ENCODE measurements around the gene NACA. TPM values are rescaled to one million over a fixed set of nuclear protein-coding genes. Genes with fewer than 3 reads are reported as not detected.
A peak's percentile ranks its signal among the peaks of the same experiment; 100 is the strongest.
"Not testable (repeated sequence)": the region's sequence is repeated elsewhere in the genome, so short reads cannot be mapped to it uniquely, and the experiment has no call there.

The NACA gene
- polyA plus RNA-seq, 1 donor (not counting 4 experiments of a cell fraction or from before 2014, with no cell fraction given), result 953 TPM

DNA sequence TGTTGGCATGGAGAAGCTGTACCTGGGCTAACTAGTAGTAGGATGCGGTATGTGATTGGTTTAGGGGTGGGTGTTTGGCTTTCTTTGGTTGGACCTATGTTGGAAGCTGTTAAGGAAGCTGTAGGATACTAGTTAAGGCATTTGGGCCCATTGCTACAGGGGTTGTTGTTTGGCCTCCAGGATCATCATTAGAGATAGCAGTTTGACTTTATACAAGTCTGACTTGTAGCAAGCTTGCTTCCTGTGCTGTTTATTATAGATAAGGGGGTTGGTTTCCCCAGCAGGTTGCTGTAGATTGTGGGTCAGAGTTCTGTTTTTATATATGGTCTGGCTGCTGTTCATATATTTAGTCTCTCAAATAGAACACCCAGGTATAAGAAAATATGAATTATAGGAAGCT lies 28.5 kb upstream of the NACA start:
- no peaks in the 10 kb centered on the region for H3K9me3 ChIP-seq (ENCODE audit: control insufficient read depth, low read depth, low read length)
- H3K9me1 ChIP-seq (ENCODE audit: control insufficient read depth, extremely low read depth, insufficient read depth, low read length), result no peaks in the 10 kb centered on the region
- no peak overlapping the region for H3K4me3 ChIP-seq (ENCODE audit: control insufficient read depth in 2 of 3, extremely low read depth in 1 of 3, insufficient read depth in 2 of 3, low read depth in 1 of 3, low read length in 3 of 3)
- no peak overlapping the region for H2AFZ ChIP-seq (ENCODE audit: control insufficient read depth, low read length)
- no peaks in the 10 kb centered on the region for H3K27me3 ChIP-seq (ENCODE audit: control insufficient read depth, extremely low read depth, insufficient read depth, low read length)
- no peaks in the 10 kb centered on the region for H3K36me3 ChIP-seq (ENCODE audit: control insufficient read depth in 2 of 2, extremely low read depth in 1 of 2, insufficient read depth in 2 of 2, low read length in 2 of 2)
- H4K20me1 ChIP-seq (ENCODE audit: control insufficient read depth, extremely low read depth, insufficient read depth, low read length), result no peaks in the 10 kb centered on the region
- dilution Hi-C loops (cut with MboI; ENCODE audit: extremely low pct_ligation_motif_present, low sequenced_read_pairs), result loop anchor here (10.0 kb wide), 1 partner anchor 251 kb away; the partner anchor contains the start of gene ZBTB39
- H3K79me2 ChIP-seq (ENCODE audit: control insufficient read depth, insufficient read depth, low read length), result no peaks in the 10 kb centered on the region
- peaks cover 7% of the 10 kb centered on the region for H3K4me1 ChIP-seq (ENCODE audit: control insufficient read depth, extremely low read depth, insufficient read depth, low read length)
- DNase-seq (ENCODE audit: low read depth, low spot score) (no peak), FAIRE-seq (no peak)
- H3K9ac ChIP-seq (ENCODE audit: control insufficient read depth, extremely low read depth, insufficient read depth, low read length), result no peak overlapping the region
- H3K4me2 ChIP-seq (ENCODE audit: control insufficient read depth, extremely low read depth, insufficient read depth, low read depth, low read length), result no peak overlapping the region
- H3K27ac ChIP-seq (ENCODE audit: control insufficient read depth, insufficient read depth, low read length), result no peak overlapping the region
- no peak for TF ChIP-seq EZH2 (IDR thresholded peaks at IDR 0.05; ENCODE audit: low read length)
- TF ChIP-seq, protein P1, sequence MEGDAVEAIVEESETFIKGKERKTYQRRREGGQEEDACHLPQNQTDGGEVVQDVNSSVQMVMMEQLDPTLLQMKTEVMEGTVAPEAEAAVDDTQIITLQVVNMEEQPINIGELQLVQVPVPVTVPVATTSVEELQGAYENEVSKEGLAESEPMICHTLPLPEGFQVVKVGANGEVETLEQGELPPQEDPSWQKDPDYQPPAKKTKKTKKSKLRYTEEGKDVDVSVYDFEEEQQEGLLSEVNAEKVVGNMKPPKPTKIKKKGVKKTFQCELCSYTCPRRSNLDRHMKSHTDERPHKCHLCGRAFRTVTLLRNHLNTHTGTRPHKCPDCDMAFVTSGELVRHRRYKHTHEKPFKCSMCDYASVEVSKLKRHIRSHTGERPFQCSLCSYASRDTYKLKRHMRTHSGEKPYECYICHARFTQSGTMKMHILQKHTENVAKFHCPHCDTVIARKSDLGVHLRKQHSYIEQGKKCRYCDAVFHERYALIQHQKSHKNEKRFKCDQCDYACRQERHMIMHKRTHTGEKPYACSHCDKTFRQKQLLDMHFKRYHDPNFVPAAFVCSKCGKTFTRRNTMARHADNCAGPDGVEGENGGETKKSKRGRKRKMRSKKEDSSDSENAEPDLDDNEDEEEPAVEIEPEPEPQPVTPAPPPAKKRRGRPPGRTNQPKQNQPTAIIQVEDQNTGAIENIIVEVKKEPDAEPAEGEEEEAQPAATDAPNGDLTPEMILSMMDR (optimal IDR thresholded peaks at IDR 0.05 in 1 of 3, IDR thresholded peaks at IDR 0.05 in 1 of 3, conservative IDR thresholded peaks at IDR 0.05 in 1 of 3; ENCODE audit: extremely low read depth in 1 of 3, insufficient read depth in 2 of 3, low read length in 3 of 3), result no peak

DNA sequence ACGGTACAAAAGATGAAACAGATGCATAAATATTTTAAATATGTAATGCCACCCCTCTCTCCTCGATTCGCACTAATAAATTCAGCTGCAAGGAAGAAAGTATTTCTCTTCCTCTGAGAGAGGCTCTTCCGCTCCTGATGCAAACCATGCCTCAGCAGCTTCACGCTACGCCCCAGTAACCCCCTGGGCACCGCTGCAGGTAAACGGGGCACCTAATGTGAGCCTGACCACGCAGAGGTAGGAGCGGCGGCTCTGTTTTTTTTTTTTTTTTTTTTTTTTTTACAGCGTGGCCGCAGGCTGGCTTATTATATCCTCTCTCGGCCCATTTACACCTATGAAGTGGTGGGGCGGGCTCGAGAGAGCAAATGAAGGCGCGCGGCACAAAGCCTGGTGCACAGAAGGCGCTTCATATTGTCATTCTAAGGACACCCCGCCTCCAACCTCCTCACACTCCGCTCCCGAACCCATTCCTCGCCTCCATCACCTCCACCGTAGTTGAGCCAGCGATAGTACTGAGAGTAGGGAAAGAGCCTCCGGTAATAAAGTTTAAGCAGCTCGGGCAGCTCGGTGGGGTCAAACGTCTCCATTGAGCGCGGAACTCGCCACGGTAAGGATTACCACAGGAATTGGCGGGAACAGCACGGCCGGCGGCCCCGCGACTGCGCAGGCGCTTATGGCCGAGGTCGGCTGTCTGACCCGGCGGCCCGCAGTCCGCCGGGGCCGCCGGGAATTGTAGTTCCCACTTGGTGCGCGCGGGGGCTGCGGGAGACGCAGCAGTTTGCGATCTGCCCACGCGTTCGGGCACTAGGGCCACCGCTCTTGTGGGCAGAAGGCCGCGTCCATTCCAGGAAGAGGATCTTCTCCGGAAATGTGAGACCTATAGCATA lies 26.9 kb upstream of the NACA start, which contains the start of gene PRIM1:
Gene PRIM1 (minus strand): TSS at position 612 of the 887 bp plus-strand sequence. CDS start 25 bp downstream, at position 587.
- Histone ChIP-seq H3K36me3 (ENCODE audit: control insufficient read depth in 2 of 2, extremely low read depth in 1 of 2, insufficient read depth in 2 of 2, low read length in 2 of 2) (peaks cover 0 to 3% of the 10 kb centered on the region in 2 experiments), H3K27ac (ENCODE audit: control insufficient read depth, insufficient read depth, low read length) (peak within 1 kb of the TSS; percentile 73), H3K27me3 (ENCODE audit: control insufficient read depth, extremely low read depth, insufficient read depth, low read length) (no peaks in the 10 kb centered on the region), H4K20me1 (ENCODE audit: control insufficient read depth, extremely low read depth, insufficient read depth, low read length) (no peaks in the 10 kb centered on the region), H3K4me2 (ENCODE audit: control insufficient read depth, extremely low read depth, insufficient read depth, low read depth, low read length) (peak within 1 kb of the TSS; percentile 93), H2AFZ (ENCODE audit: control insufficient read depth, low read length) (peak within 1 kb of the TSS; percentile 99), H3K4me1 (ENCODE audit: control insufficient read depth, extremely low read depth, insufficient read depth, low read length) (peaks cover 7% of the 10 kb centered on the region), H3K9me1 (ENCODE audit: control insufficient read depth, extremely low read depth, insufficient read depth, low read length) (no peaks in the 10 kb centered on the region), H3K79me2 (ENCODE audit: control insufficient read depth, insufficient read depth, low read length) (no peaks in the 10 kb centered on the region), H3K4me3 (ENCODE audit: control insufficient read depth in 2 of 3, extremely low read depth in 1 of 3, insufficient read depth in 2 of 3, low read depth in 1 of 3, low read length in 3 of 3) (peak within 1 kb of the TSS; percentile 64 to 96 (median 89)), H3K9ac (ENCODE audit: control insufficient read depth, extremely low read depth, insufficient read depth, low read length) (peak within 1 kb of the TSS; percentile 87), H3K9me3 (ENCODE audit: control insufficient read depth, low read depth, low read length) (no peaks in the 10 kb centered on the region)
- dilution Hi-C loops (cut with MboI; ENCODE audit: extremely low pct_ligation_motif_present, low sequenced_read_pairs), result loop anchor here (10.0 kb wide), 1 partner anchor 253 kb away; the partner anchor contains the start of gene ZBTB39
- FAIRE-seq (no peak), DNase-seq (ENCODE audit: low read depth, low spot score) (no peak)
- TF ChIP-seq, protein P1 (optimal IDR thresholded peaks at IDR 0.05 in 1 of 3, IDR thresholded peaks at IDR 0.05 in 1 of 3, conservative IDR thresholded peaks at IDR 0.05 in 1 of 3; ENCODE audit: extremely low read depth in 1 of 3, insufficient read depth in 2 of 3, low read length in 3 of 3), result no peak
- TF ChIP-seq EZH2 (IDR thresholded peaks at IDR 0.05; ENCODE audit: low read length), result no peak

DNA sequence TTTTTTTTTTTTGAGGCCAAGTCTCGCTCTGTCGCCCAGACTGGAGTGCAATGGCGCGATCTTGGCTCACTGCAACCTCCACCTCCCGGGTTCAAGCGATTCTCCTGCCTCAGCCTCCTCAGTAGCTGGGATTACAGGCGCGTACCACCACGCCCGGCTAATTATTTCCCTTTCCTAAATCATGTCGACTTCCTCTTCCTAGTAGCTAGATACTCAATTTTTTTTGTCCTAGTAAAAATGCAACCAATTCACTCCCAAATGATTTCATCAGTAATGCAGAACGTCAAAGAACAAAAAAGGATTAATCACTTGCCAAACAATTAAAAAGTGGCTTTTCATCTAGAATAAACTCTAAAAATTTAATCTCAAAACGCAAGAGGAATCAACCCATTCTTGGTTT lies 25.5 kb upstream of the NACA start:
- FAIRE-seq; H3K9ac ChIP-seq (ENCODE audit: control insufficient read depth, extremely low read depth, insufficient read depth, low read length): not testable (repeated sequence)
- dilution Hi-C loops (cut with MboI; ENCODE audit: extremely low pct_ligation_motif_present, low sequenced_read_pairs), result loop anchor here (10.0 kb wide), 1 partner anchor 254 kb away; the partner anchor contains the start of gene ZBTB39

More for the DNA sequence above, 25.5 kb upstream of the NACA start:
- not testable (repeated sequence) for H3K79me2 ChIP-seq (ENCODE audit: control insufficient read depth, insufficient read depth, low read length); H3K9me1 ChIP-seq (ENCODE audit: control insufficient read depth, extremely low read depth, insufficient read depth, low read length); H3K9me3 ChIP-seq (ENCODE audit: control insufficient read depth, low read depth, low read length); H3K27ac ChIP-seq (ENCODE audit: control insufficient read depth, insufficient read depth, low read length); DNase-seq (ENCODE audit: low read depth, low spot score); H2AFZ ChIP-seq (ENCODE audit: control insufficient read depth, low read length); H3K4me1 ChIP-seq (ENCODE audit: control insufficient read depth, extremely low read depth, insufficient read depth, low read length); H4K20me1 ChIP-seq (ENCODE audit: control insufficient read depth, extremely low read depth, insufficient read depth, low read length); H3K27me3 ChIP-seq (ENCODE audit: control insufficient read depth, extremely low read depth, insufficient read depth, low read length); H3K36me3 ChIP-seq (ENCODE audit: control insufficient read depth in 2 of 2, extremely low read depth in 1 of 2, insufficient read depth in 2 of 2, low read length in 2 of 2); H3K4me2 ChIP-seq (ENCODE audit: control insufficient read depth, extremely low read depth, insufficient read depth, low read depth, low read length)
- H3K4me3 ChIP-seq (ENCODE audit: control insufficient read depth in 2 of 3, extremely low read depth in 1 of 3, insufficient read depth in 2 of 3, low read depth in 1 of 3, low read length in 3 of 3), result peak overlapping the region in 1 of 3 experiments; percentile 89
